ENCODE data around the gene BST1.
"Not testable (repeated sequence)": the region's sequence is repeated elsewhere in the genome, so short reads cannot be mapped to it uniquely, and the experiment has no call there.

BST1 gene

DNA sequence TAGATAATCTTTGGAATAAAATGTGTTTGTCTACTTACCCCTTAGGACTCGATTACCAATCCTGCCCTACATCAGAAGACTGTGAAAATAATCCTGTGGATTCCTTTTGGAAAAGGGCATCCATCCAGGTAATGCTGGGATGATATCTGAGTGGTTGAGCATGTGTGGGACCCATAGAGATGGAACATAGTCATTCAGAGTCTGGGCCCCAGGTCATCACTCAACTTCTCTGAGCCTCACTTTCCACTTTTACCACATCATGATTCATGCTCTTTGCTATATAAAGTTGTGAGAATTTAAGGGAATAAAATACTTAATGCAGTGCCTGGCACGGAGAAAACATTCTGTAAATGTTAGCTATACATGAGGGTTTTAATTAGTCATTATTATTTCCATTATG is 8.9 kb downstream of the BST1 start:
- Mint-ChIP-seq H3K27ac (no peak overlapping the region), H3K27me3 (no peaks in the 10 kb centered on the region), H3K9me3 (no peaks in the 10 kb centered on the region), H3K4me1 (no peaks in the 10 kb centered on the region), H3K36me3 (no peaks in the 10 kb centered on the region), H3K4me3 (no peak overlapping the region)
- DNase-seq (no peak), ATAC-seq (replicated peaks) (no peak)

DNA sequence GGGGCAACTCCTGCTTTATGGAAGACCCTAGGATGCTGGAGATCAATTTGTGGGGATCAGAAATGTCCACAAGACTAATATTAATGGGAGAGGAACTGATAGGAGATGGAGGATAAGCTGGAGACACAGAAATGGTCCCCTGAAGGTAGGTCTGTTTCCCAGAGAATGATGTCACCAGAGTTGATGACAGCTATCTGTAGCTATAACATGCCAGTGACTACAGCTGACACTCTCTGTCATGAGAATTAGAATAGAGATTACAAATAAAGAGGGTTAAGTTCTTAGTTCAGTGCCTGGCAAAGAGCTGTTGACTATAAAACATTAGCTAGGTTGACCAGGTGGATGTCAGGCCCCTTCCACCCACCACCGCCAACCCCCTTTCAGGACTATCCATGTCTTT is 9.3 kb downstream of the BST1 start:
- DNase-seq: no peak
- Mint-ChIP-seq H3K4me3 (no peak overlapping the region), H3K27me3 (no peaks in the 10 kb centered on the region), H3K27ac (no peak overlapping the region), H3K4me1 (no peaks in the 10 kb centered on the region), H3K9me3 (no peaks in the 10 kb centered on the region), H3K36me3 (no peaks in the 10 kb centered on the region)
- ATAC-seq (replicated peaks): no peak

DNA sequence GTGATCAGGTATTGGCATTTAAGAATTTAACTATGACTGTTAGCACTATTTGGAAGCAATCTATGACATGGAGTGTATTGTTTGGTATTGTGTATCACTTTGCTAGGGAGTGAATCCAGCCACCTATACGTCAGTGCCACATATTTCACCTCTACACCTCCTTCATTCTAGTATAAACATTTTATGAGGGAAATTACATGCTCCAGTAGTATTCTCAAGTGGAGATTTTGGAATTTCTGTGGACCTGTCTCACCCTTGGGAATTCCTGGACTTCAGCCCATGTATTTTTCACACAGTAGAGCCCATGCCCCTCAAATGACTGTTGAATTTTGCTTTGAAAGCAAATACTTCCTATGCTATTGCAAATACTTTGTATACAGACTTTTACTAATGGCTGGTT is 11.3 kb downstream of the BST1 start:
- no peak for DNase-seq
- Mint-ChIP-seq H3K4me1 (no peaks in the 10 kb centered on the region), H3K36me3 (no peaks in the 10 kb centered on the region), H3K4me3 (no peak overlapping the region), H3K27ac (no peak overlapping the region), H3K9me3 (no peaks in the 10 kb centered on the region), H3K27me3 (no peaks in the 10 kb centered on the region)
- ATAC-seq (replicated peaks): no peak

DNA sequence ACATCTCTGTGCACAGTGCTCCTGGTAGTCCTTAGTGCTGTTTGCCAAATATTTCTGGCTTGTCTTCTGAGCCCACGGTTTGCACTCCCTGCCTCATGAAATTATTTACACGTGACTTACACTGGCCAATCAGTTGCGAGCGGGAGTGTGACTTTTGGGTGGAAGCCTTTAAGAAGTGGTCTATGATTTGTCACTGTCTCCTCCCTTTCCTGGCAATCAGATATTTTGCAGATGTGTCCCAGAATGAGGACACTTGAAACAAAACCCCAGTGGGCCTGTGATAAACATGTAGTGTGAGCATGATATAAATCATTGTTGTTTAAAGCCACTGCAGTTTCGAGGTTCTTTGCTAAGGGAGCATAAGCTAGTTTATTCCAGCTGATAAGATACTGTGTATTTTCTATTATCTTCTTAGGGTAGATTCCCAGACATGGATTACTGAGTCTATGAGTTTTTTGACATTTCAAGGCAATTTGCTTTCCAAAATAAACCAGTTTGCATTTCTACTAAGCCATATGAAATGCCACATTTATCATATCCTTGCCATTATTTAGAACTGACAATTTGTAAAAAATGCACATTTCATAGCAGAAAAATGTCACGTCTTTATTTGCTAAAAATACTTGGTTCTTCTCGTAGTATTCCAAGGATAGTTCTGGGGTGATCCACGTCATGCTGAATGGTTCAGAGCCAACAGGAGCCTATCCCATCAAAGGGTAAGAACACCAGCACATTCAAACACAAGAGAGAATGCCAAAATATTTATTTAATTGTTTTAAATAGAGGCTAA is 12.0 kb downstream of the BST1 start:
- no peaks in the 10 kb centered on the region for H3K36me3 Mint-ChIP-seq
- no peaks in the 10 kb centered on the region for H3K4me1 Mint-ChIP-seq

DNA sequence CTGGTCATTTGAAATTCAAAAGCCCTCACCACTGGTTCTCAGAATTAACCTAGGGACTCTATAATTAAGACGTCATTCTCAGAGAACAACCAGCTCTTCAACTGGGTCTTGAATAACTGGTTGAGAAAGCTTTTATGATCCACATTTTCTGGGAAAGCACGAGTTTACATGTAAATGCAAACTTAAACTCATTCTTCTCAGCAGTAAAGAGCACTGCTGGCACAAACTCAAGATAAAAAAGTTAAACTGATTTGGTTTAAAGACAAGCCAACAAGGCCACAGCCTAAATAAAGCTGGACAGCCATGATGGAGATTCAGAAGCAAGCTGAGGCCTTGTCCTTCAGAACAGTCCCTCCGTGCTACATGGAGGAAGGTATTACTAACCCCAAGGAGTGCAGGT is 13.2 kb downstream of the BST1 start:
- no peak overlapping the region for H3K27ac Mint-ChIP-seq
- no peaks in the 10 kb centered on the region for H3K9me3 Mint-ChIP-seq

More for the DNA sequence above, 12.0 kb downstream of the BST1 start:
- ATAC-seq (replicated peaks) (no peak), DNase-seq (no peak)
- H3K27me3 Mint-ChIP-seq: no peaks in the 10 kb centered on the region
- no peaks in the 10 kb centered on the region for H3K9me3 Mint-ChIP-seq
- H3K27ac Mint-ChIP-seq: no peak overlapping the region
- no peak overlapping the region for H3K4me3 Mint-ChIP-seq

DNA sequence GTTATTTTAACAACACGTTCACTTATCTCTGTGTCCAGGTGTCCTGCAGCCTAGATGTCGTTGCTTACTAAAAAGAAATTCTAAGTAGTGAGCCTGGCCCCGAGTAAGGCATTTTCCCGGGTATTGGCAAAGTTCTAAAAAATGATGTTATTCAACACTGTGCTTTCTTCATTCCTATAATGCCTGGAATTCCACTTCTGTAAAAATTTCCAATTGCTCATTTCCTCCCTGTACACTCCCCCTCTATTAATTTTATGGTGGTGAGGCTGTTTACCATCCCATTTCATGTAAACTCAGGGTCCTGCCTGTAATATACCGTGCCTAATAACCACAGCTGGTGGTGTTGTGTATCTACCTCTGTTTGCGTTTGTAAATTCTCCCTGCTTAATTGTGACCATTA is 14.2 kb downstream of the BST1 start:
- Mint-ChIP-seq H3K36me3 (no peaks in the 10 kb centered on the region), H3K27ac (no peak overlapping the region), H3K27me3 (no peaks in the 10 kb centered on the region), H3K4me1 (no peaks in the 10 kb centered on the region), H3K4me3 (no peak overlapping the region), H3K9me3 (no peaks in the 10 kb centered on the region)
- DNase-seq (no peak), ATAC-seq (replicated peaks) (no peak)

More for the DNA sequence above, 13.2 kb downstream of the BST1 start:
- Mint-ChIP-seq H3K4me1 (no peaks in the 10 kb centered on the region), H3K27me3 (no peaks in the 10 kb centered on the region), H3K4me3 (no peak overlapping the region), H3K36me3 (no peaks in the 10 kb centered on the region)
- ATAC-seq (replicated peaks) (no peak), DNase-seq (no peak)

DNA sequence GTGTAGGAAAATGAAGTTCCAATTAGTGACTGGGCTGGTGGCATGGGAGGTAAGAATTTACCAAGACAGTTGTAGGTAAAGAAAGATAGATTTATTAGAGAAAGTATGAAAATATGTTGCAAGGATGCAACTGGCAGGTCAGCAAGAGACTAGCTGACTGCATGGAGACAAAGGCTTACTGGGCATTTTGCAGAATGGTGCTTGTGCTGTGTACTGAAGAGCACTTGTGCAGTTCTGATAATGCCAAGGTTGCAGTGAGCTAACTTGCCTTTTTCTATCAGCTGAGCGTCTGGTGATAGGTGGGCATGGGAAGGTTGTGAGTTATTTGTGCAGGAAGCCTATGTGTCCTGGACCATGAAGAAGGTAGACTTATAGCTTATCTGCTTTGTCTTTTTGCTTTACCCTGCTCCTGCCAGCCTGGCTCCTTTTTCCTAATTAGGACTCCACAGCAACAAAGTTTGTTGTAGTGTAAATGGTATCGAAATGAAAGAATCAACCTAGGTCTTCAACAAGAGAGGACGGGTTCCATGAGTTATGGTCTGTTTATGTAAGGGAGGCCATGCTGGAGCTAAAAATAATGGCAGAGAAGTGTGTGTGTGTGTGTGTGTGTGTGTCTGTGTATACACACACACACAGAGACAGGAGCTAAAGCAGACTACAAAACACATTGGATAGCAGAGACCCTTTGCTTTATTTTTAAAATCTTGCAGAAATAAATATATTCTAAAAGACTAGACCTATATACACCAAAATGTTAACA is 15.0 kb downstream of the BST1 start:
- Mint-ChIP-seq H3K27me3 (no peaks in the 10 kb centered on the region), H3K4me1 (no peaks in the 10 kb centered on the region), H3K36me3 (no peaks in the 10 kb centered on the region), H3K9me3 (no peaks in the 10 kb centered on the region), H3K4me3 (no peak overlapping the region), H3K27ac (no peak overlapping the region)
- ATAC-seq (replicated peaks) (no peak), DNase-seq (no peak)

DNA sequence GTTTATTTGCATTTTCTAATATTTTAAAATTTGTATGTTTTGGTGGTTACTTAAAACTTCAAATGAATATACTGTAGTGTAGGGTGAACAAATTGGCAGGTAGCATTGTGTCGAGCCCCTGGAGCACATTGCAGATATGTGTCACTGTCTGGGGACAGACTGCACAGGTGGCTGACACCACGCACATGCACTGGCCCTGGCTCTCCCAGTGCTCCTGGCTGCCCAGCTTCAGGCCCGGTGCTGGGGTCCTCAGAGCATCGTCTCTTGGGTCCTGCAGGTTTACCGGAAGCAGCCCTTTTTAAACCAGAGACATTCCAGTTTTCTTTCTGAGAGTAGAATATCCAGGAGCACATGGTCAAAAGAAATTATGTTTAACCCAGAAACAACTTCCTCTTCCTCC is 15.6 kb downstream of the BST1 start:
- ATAC-seq (replicated peaks) (no peak), DNase-seq (no peak)
- no peaks in the 10 kb centered on the region for H3K9me3 Mint-ChIP-seq
- no peak overlapping the region for H3K27ac Mint-ChIP-seq
- H3K4me3 Mint-ChIP-seq: no peak overlapping the region
- no peaks in the 10 kb centered on the region for H3K4me1 Mint-ChIP-seq
- H3K27me3 Mint-ChIP-seq: no peaks in the 10 kb centered on the region
- no peaks in the 10 kb centered on the region for H3K36me3 Mint-ChIP-seq

DNA sequence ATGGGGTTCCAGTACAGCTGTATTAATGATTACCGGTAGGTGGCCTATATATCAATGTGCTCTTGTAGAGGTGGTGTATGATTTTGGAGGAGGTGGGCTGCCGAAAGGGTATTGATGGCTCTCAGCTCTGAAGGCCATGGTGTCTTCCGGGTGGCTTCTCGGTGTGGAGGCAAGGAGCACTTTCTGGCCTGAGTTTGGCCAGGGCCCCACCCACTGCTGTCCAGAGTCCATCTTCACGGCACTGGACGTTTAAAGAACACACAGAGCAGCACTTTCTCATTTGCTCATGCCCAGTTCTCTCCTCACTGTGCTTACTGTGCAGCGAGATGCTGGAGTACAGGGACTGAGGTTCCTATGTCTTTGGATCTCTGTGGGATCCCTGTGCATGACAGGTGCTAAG is 16.1 kb downstream of the BST1 start:
- no peaks in the 10 kb centered on the region for H3K9me3 Mint-ChIP-seq

DNA sequence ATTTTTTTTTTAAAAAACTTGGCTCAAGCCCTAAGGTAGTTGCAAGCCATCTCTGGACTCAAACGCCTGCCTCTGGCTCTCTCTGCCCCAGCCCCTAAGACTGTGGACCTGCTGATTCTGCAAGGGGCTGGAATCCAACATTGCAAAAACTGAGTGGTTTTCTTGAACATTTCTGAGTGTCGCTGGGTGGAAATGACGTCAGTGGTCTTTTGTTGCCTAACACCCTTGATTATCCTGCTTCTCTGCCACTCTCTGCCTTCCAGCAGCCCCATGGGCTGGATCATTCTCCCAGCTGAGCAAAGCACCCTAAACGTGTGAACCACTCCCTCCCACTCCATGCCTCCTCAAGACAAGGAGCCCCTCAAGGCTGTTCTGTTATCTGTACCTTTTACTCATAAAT is 16.6 kb downstream of the BST1 start:
- no peak for ATAC-seq (replicated peaks)
- no peak overlapping the region for H3K27ac Mint-ChIP-seq
- no peak for DNase-seq
- no peaks in the 10 kb centered on the region for H3K36me3 Mint-ChIP-seq
- H3K4me1 Mint-ChIP-seq: no peaks in the 10 kb centered on the region
- no peaks in the 10 kb centered on the region for H3K27me3 Mint-ChIP-seq
- H3K9me3 Mint-ChIP-seq: no peaks in the 10 kb centered on the region
- no peak overlapping the region for H3K4me3 Mint-ChIP-seq

More for the DNA sequence above, 16.1 kb downstream of the BST1 start:
- Mint-ChIP-seq H3K4me3 (no peak overlapping the region), H3K27me3 (no peaks in the 10 kb centered on the region), H3K4me1 (no peaks in the 10 kb centered on the region), H3K27ac (no peak overlapping the region), H3K36me3 (no peaks in the 10 kb centered on the region)
- ATAC-seq (replicated peaks) (no peak), DNase-seq (no peak)

DNA sequence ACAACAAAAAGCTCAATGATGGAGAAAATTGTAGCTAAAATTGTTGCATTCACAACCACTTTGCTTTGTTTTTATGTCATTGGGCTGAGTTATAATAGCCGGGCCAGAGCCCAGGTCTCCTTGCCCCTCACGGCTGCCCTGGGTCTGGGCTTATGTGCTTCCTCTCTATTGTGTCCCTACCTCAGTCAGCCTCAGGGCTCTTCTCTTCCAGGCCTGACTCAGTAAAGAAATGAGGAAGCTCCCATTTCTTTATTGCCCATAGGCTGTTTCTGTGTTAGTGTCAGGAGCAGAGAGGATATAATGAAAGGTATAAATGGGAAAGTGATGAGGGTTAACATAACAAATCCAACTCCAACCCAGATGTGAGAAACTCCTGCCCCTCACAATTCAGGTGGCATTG is 18.0 kb downstream of the BST1 start:
- Mint-ChIP-seq H3K27ac (no peak overlapping the region), H3K36me3 (no peaks in the 10 kb centered on the region), H3K9me3 (no peaks in the 10 kb centered on the region), H3K4me3 (no peak overlapping the region), H3K27me3 (no peaks in the 10 kb centered on the region), H3K4me1 (no peaks in the 10 kb centered on the region)
- no peak for ATAC-seq (replicated peaks)
- no peak for DNase-seq

DNA sequence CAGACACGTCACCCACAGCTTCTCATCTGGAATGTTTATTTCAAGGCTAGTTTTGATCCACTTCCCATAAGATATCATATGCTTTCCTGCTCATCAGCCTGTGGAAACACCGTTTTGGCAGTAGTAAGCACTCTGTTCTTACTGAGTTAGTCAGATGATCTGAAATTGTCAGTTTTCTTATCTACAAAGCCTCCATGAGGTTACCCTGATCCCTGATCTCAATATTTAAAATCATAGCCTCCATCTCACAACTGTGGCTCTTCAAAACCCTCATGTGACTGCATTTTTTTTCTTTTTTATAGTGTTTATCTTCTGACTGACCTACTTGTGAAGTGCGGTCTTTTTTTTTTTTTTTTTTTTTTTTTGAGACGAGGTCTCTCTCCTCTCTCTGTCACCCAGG is 22.7 kb downstream of the BST1 start:
- DNase-seq: no peak
- Mint-ChIP-seq H3K36me3 (no peaks in the 10 kb centered on the region), H3K27ac (no peak overlapping the region), H3K4me1 (no peaks in the 10 kb centered on the region), H3K4me3 (no peak overlapping the region), H3K9me3 (no peaks in the 10 kb centered on the region), H3K27me3 (no peaks in the 10 kb centered on the region)
- ATAC-seq (replicated peaks): no peak

DNA sequence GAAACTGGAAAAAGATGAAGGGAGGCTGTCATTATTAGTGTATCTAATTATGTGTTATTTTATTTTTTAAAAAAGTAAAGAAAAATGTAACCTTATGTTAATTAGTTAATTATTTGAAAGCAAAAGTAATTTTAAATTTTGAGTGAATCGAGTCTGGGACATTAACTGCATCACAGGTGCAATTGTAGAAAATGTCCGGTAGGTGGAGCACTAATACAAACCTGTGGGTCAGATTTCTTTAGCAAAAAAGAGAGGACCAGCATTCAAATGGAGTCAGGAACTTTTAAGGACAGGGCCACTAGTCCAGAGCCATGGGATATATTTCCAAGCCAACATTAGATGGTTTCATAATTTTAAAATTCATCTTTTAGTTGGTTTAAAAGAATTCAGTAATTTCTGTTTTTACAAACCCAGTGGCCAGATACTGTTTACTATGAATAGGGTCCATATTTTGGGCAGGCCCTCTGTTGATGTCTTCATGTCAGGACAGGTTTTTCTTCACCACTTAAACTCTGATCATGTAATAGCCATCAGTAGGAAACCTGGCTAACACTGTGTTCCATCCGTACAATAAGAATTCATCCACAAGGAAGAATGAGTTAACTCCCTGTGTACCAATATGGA is 27.2 kb downstream of the BST1 start:
- Mint-ChIP-seq H3K27ac (no peak overlapping the region), H3K9me3 (no peaks in the 10 kb centered on the region)
- DNase-seq: no peak

DNA sequence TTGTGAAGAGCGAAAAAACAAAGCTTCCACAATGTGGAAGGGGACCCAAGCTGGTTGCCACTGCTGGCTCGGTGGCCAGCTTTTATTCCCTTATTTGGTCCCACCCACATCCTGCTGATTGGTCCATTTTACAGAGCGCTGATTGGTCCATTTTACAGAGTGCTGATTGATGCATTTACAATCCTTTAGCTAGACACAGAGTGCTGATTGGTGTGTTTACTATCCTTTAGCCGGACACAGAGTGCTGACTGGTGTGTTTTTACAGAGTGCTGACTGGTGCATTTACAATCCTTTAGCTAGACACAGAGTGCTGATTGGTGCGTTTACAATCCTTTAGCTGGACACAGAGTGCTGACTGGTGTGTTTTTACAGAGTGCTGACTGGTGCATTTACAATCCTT is 30.2 kb downstream of the BST1 start:
- H3K4me3 Mint-ChIP-seq; ATAC-seq (replicated peaks); H3K27me3 Mint-ChIP-seq; DNase-seq; H3K36me3 Mint-ChIP-seq; H3K9me3 Mint-ChIP-seq; H3K27ac Mint-ChIP-seq: not testable (repeated sequence)
- peaks cover 2 to 15% of the 10 kb centered on the region in 2 donors for H3K4me1 Mint-ChIP-seq

More for the DNA sequence above, 27.2 kb downstream of the BST1 start:
- peaks cover 0 to 8% of the 10 kb centered on the region in 2 donors for H3K27me3 Mint-ChIP-seq
- ATAC-seq (replicated peaks): peak in 1 of 2 donors; percentile 54
- H3K4me3 Mint-ChIP-seq: no peak overlapping the region
- H3K4me1 Mint-ChIP-seq: no peaks in the 10 kb centered on the region
- H3K36me3 Mint-ChIP-seq: no peaks in the 10 kb centered on the region

DNA sequence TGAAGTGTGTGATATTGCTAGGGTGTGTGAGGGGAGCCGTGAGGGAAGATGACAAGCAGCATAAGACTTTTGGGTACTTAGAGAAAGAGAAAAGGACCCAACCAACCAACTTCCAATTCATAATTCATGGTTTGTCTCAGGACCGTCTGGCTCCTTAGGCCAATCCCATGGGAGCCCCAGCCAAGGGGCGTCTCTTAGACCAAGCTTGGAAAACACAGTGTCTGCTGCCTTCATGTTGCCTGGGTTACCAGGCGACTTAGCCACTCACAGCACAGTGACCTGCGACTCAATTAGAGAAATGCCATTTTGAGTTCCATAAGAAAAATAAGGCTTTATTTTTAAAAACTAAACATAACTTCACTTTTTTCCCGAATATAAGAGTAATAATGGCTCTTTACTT is 32.7 kb downstream of the BST1 start:
- Mint-ChIP-seq H3K4me1 (peaks cover 5 to 33% of the 10 kb centered on the region in 2 donors), H3K4me3 (no peak overlapping the region), H3K27ac (no peak overlapping the region), H3K27me3 (peaks cover 0 to 8% of the 10 kb centered on the region in 2 donors), H3K9me3 (peaks cover 0 to 3% of the 10 kb centered on the region in 2 donors), H3K36me3 (peaks cover 0 to 4% of the 10 kb centered on the region in 2 donors)
- ATAC-seq (replicated peaks) (no peak), DNase-seq (no peak)
